Transverse colon (tissue), 4 donors: ENCODE data around the gene GABPB1. TPM values are rescaled to one million over a fixed set of nuclear protein-coding genes. Genes with fewer than 3 reads are reported as not detected.
"Not testable (repeated sequence)": the region's sequence is repeated elsewhere in the genome, so short reads cannot be mapped to it uniquely, and the experiment has no call there.

ENCODE experiments used
- DNase-seq: peaks from one replicate; pipeline ENCODE4 v3.0.0-alpha.2; 2019
- H3K27ac ChIP-seq, 4 donors: fragments of 200-600 bp; sonication (generic); 2 replicates each; pipeline ENCODE4 v1.5.1; 2016 to 2018; ENCODE audit warnings: inconsistent platforms in 4 of 4
- H3K27me3 ChIP-seq: fragments of 200-600 bp; sonication (generic); 2 replicates; pipeline ENCODE4 v1.5.1; 2017; ENCODE audit warnings: inconsistent platforms
- H3K36me3 ChIP-seq, 4 donors: fragments of 200-600 bp; sonication (generic); 2 replicates each; pipeline ENCODE4 v1.5.1; 2017 to 2019; ENCODE audit warnings: inconsistent platforms in 4 of 4
- H3K4me1 ChIP-seq, 4 donors: fragments of 200-600 bp; sonication (generic); 2 replicates each; pipeline ENCODE4 v1.5.1; 2017 to 2020; ENCODE audit warnings: inconsistent platforms in 4 of 4
- H3K4me3 ChIP-seq, 4 donors: fragments of 200-600 bp; sonication (generic); 1 replicate in 1 of 4; 2 replicates in 3 of 4; pipeline versions ENCODE4 v1.5.1 to v1.6.1; 2017 to 2019; ENCODE audit warnings: inconsistent platforms in 4 of 4
- H3K9me3 ChIP-seq, 2 donors: fragments of 200-600 bp; sonication (generic); 2 replicates each; pipeline ENCODE4 v1.5.1; 2017 to 2019; ENCODE audit warnings: inconsistent platforms in 2 of 2
- CTCF ChIP-seq, 5 experiments: fragments of 200-600 bp in 3 of 5; fragments of 450-650 bp in 2 of 5; sonication (generic) in 3 of 5; IDR thresholded peaks; 1 replicate in 2 of 5; 2 replicates in 3 of 5; pipeline ENCODE4 v1.5.1; 2016 to 2017; ENCODE audit warnings: antibody characterized with exemption in 5 of 5, inconsistent platforms in 3 of 5, mild to moderate bottlenecking in 2 of 5, moderate library complexity in 1 of 5
- EP300 ChIP-seq: sonication (generic); formaldehyde crosslinking; IDR thresholded peaks from one replicate; pipeline ENCODE4 v1.6.1; 2017; ENCODE audit warnings: antibody characterized with exemption, low read depth
- POLR2A ChIP-seq: fragments of 450-650 bp; IDR thresholded peaks from one replicate; pipeline ENCODE4 v1.6.1; 2016; ENCODE audit warnings: antibody characterized with exemption, mild to moderate bottlenecking, moderate library complexity
- POLR2AphosphoS5 ChIP-seq, 3 donors: sonication (generic); formaldehyde crosslinking; IDR thresholded peaks; one replicate each; pipeline ENCODE4 v1.6.1; 2016; ENCODE audit warnings: antibody characterized with exemption in 3 of 3
- WGBS, 2 donors: methylation state at CpG; one replicate each; pipeline ENCODE4 v1.1.5; 2018; ENCODE audit warnings: low coverage in 1 of 2; 5-methylcytosine and 5-hydroxymethylcytosine counted together
- in situ Hi-C, 4 donors: fragments of 200-750 bp; cut with MboI; loops; one replicate each; pipeline versions ENCODE4 v1.15.0 to v1.15.1; 2017; ENCODE audit warnings: low sequenced_read_pairs in 3 of 4, low pct_ligation_motif_present in 1 of 4, low pct_unique_long_range_greater_than_20kb in 1 of 4
- intact Hi-C: fragments of 100-400 bp; cut with DNase I; formaldehyde crosslinking; loops from one replicate; pipeline ENCODE4 v1.15.1; 2023; ENCODE audit warnings: low total_unique reads
- total RNA-seq, 4 donors: library from RNA; depleted of rRNA; stranded (reverse); fragments of >200 nt; gene quantifications; one replicate each; pipeline ENCODE4 v1.1.0, GENCODE V29; 2016

GABPB1 gene
- total RNA-seq, 4 donors from 2014 or later, result 2.2 to 21.4 (median 13.1) TPM

- intact Hi-C loops, result no loop called here
These were observed 25.1 kb upstream of the GABPB1 start for GRCh38 chr15:50380089-50380488.

GRCh38 chr15:50379413-50379812, 24.4 kb upstream of the GABPB1 start:
- in situ Hi-C loops, H3K4me1 ChIP-seq, H3K36me3 ChIP-seq, H3K27ac ChIP-seq, intact Hi-C loops, H3K27me3 ChIP-seq, H3K4me3 ChIP-seq, H3K9me3 ChIP-seq, DNase-seq: not testable (repeated sequence)
- WGBS, 2 donors, result 96% methylated on average over 4 to 7 of the region's 7 CpGs

More at GRCh38 chr15:50380089-50380488, 25.1 kb upstream of the GABPB1 start:
- TF ChIP-seq CTCF (IDR thresholded peaks at IDR 0.05) (no peak), POLR2A (no peak), POLR2AphosphoS5 (IDR thresholded peaks at IDR 0.05) (no peak), EP300 (no peak)
- Histone ChIP-seq H3K4me1 (no peaks in the 10 kb centered on the region), H3K4me3 (no peak overlapping the region), H3K27me3 (no peaks in the 10 kb centered on the region), H3K9me3 (no peaks in the 10 kb centered on the region), H3K27ac (no peak overlapping the region), H3K36me3 (no peaks in the 10 kb centered on the region)
- 36 to 39% methylated on average over 1 of the region's 1 CpG for WGBS, 2 donors
- no peak for DNase-seq
- in situ Hi-C loops, result no loop called here

- TF ChIP-seq EP300 (no peak), POLR2A (no peak), CTCF (IDR thresholded peaks at IDR 0.05) (no peak), POLR2AphosphoS5 (IDR thresholded peaks at IDR 0.05) (no peak)
- H3K4me1 ChIP-seq, result no peaks in the 10 kb centered on the region
- no peak overlapping the region for H3K27ac ChIP-seq
- H3K4me3 ChIP-seq, result no peak overlapping the region
- WGBS, 2 donors, result 94 to 100% methylated on average over 1 of the region's 1 CpG
- no peaks in the 10 kb centered on the region for H3K27me3 ChIP-seq
- no peak for DNase-seq
- intact Hi-C loops, result no loop called here
- H3K9me3 ChIP-seq, result no peaks in the 10 kb centered on the region
- H3K36me3 ChIP-seq, result no peaks in the 10 kb centered on the region
- in situ Hi-C loops, result no loop called here
These were observed 23.8 kb upstream of the GABPB1 start for GRCh38 chr15:50378776-50379175.

- in situ Hi-C loops, result no loop called here
- H3K4me1 ChIP-seq, result no peaks in the 10 kb centered on the region
These were observed 23.1 kb upstream of the GABPB1 start for GRCh38 chr15:50377867-50378751.

GRCh38 chr15:50369564-50369963, 14.6 kb upstream of the GABPB1 start:
- H3K9me3 ChIP-seq, DNase-seq, in situ Hi-C loops, H3K4me3 ChIP-seq, intact Hi-C loops, H3K27ac ChIP-seq, H3K4me1 ChIP-seq, H3K27me3 ChIP-seq, H3K36me3 ChIP-seq: not testable (repeated sequence)
- 92% methylated on average over 8 of the region's 8 CpGs; no CpG with 5 or more reads in 1 of the 2 donors for WGBS, 2 donors

More at GRCh38 chr15:50377867-50378751, 23.1 kb upstream of the GABPB1 start:
- 48 to 56% methylated on average over 3 of the region's 3 CpGs for WGBS, 2 donors
- intact Hi-C loops, result no loop called here
- Histone ChIP-seq H3K27me3 (no peaks in the 10 kb centered on the region), H3K4me3 (no peak overlapping the region), H3K36me3 (no peaks in the 10 kb centered on the region), H3K27ac (no peak overlapping the region), H3K9me3 (no peaks in the 10 kb centered on the region)
- no peak for DNase-seq
- TF ChIP-seq POLR2AphosphoS5 (IDR thresholded peaks at IDR 0.05), result no peak
- TF ChIP-seq EP300, result no peak
- TF ChIP-seq POLR2A, result no peak
- TF ChIP-seq CTCF (IDR thresholded peaks at IDR 0.05), result no peak
